CD1c-positive myeloid dendritic cell (primary cell): Measurements from ENCODE around the gene SKIC2.
A peak's percentile ranks its signal among the peaks of the same experiment; 100 is the strongest.
"Not testable (repeated sequence)": the region's sequence is repeated elsewhere in the genome, so short reads cannot be mapped to it uniquely, and the experiment has no call there.

Source experiments
- DNase-seq: peaks from one replicate; pipeline ENCODE4 v3.0.0-alpha.2; 2016; ENCODE audit errors: extremely low spot score

Gene SKIC2

GRCh38 chr6:31969712-31970603 is 11.0 kb downstream of the SKIC2 start:
- no peak for DNase-seq

- DNase-seq: no peak
Measured at GRCh38 chr6:31970604-31971271, 11.8 kb downstream of the SKIC2 start.

DNA sequence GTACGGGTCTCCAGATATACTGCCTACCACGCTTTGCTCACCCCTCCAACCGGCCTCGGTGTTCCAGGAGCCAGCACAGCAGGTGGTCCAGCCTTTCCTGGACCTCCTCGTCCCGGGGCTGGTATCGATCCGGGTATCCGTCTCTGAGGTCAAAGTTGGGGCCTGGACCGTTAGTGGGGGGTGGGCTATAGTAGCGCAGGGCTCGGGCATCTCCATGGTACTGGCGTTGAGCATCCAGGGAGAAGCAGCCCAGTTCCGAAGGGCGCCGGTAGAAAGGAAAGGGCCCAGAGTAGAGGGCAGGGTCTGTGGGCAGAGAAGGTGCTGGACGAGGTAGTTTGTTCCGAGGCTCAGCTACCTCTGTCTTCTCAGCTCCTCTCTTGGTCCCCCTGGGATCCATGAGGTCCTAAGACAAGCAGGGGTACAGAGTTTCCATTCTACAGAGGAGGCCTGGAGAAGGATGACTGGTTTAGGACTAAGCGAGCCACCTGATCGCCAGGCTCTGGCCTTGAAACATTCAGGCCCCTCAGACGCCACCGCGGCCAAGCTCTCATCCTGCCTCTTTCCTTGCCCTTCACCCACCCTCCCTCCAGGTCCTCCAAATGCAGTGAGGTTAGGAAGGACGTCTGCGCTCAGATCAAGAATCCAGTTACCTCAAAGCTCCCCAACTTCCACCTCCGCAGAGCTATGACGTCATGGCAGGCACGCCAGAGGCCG is 12.5 kb downstream of the SKIC2 start:
- no peak for DNase-seq

GRCh38 chr6:31971993-31972708 is 13.2 kb downstream of the SKIC2 start, which contains the start of gene DXO:
Gene DXO, minus strand, starts transcription at chr6:31972138. Its CDS starts 463 bp downstream, at chr6:31971675.
- DNase-seq: peak; percentile 98

DNA sequence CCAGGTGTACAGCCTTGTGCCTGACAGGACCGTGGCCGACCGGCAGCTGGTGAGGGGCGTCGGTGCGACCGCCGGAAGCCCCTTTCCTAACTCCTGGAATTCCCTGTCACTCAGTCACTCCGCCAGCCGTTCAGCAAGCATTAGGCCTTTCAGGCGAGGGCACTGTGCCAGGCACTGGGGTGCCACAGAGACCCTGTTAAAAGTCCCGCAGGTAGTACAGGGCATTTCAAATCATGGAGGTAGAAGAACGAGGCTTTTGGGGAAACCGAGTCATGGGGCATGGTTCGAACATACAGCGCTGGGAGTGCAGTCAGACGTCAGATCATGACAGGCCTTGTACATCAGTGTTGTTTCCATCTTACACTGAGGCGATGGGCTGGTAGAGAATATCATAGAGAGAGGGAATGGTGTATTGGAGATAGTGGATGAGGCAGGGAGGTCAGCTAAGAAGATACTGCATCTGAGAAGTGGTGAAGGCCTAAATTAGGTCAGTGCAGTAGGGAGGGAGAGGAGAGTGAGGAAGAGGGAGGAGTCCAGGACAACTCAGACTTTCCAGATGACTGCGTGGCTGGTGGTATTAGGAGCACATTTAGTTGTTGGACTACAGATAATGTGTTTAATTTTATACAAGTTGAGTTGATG is 13.9 kb downstream of the SKIC2 start:
- peak; percentile 11 for DNase-seq

DNA sequence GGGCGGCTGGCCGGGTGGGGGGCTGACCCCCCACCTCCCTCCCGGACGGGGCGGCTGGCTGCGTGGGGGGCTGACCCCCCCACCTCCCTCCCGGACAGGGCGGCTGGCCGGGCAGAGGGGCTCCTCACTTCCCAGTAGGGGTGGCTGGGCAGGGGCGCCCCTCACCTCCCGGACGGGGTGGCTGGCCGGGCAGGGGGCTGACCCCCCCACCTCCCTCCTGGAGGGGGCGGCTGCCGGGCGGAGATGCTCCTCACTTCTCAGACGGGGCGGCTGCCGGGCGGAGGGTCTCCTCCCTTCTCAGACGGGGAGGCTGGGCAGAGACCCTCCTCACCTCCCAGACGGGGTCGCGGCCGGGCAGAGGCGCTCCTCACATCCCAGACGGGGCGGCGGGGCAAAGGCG is 17.1 kb downstream of the SKIC2 start:
- DNase-seq: not testable (repeated sequence)

GRCh38 chr6:31977816-31978431 is 18.9 kb downstream of the SKIC2 start:
- DNase-seq: no peak

DNA sequence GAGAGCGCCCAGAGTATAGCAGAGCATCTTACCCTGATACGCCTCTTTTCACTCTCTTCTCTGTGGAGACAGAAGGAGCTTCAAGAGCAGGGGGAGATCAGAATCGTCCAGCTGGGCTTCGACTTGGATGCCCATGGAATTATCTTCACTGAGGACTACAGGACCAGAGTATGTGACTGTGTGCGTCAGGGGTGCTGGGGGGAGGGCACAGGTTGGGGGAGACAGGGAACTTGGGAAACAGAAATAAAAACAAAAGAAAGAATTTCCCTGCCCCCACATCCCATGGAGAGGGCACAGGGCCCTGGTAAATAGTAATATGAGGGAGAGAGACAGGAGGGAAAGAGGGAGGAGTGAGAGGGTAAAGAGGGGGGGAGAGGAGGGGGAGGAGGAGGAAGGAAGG is 19.9 kb downstream of the SKIC2 start:
- DNase-seq: no peak

DNA sequence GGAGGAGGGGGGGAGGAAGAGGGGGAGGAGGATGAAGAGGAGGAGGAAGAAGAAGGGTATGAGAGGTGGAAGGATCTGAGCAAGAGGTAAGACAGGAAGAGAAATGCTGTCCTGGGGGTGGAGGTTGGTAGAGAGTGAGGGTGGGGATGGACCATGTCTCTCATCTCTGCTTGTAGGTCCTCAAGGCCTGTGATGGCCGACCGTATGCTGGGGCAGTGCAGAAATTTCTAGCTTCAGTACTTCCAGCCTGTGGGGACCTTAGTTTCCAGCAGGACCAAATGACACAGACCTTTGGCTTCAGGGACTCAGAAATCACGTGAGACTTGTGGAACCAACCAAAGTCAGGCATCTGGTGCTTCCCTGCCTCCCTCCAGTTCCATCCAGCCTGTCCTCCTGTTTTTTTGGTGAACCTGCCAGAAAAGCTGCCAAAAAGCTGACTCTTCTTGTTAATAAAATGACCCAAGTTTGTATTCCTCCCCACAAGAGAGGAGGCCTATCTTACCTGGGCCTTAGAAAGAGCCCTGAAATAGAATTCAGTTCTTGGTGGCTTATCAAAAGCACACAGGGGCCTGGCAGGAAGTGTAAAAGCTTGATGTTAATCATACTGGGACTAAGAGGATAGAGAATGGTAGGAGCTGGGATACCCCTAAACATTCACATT is 20.4 kb downstream of the SKIC2 start:
- no peak for DNase-seq

- not testable (repeated sequence) for DNase-seq
Measured at GRCh38 chr6:31980195-31980876, 21.4 kb downstream of the SKIC2 start.

GRCh38 chr6:31980998-31981397 is 22.0 kb downstream of the SKIC2 start:
- not testable (repeated sequence) for DNase-seq

GRCh38 chr6:31981744-31982143 is 22.8 kb downstream of the SKIC2 start, which contains the start of gene C4A:
Gene C4A, plus strand, starts transcription at chr6:31982057. Its CDS starts 51 bp downstream, at chr6:31982108.
- DNase-seq: not testable (repeated sequence)

GRCh38 chr6:31989363-31989762 is 30.4 kb downstream of the SKIC2 start:
- not testable (repeated sequence) for DNase-seq

DNA sequence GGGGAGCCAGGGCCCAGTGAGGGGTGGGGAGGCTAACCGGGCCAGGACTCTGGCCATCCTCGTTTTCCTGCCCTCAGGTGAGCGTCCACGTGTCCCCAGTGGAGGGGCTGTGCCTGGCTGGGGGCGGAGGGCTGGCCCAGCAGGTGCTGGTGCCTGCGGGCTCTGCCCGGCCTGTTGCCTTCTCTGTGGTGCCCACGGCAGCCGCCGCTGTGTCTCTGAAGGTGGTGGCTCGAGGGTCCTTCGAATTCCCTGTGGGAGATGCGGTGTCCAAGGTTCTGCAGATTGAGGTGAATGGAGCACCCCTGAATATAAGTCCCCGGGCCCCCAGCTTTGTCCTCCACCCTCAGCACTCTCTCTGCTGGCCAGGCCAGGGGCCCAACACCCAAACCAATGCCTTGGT is 35.4 kb downstream of the SKIC2 start:
- not testable (repeated sequence) for DNase-seq

GRCh38 chr6:31996385-31996784 is 37.4 kb downstream of the SKIC2 start:
- DNase-seq: not testable (repeated sequence)

- DNase-seq: not testable (repeated sequence)
Measured at GRCh38 chr6:32002546-32003268, 43.7 kb downstream of the SKIC2 start.

- not testable (repeated sequence) for DNase-seq
Measured at GRCh38 chr6:32003301-32003700, 44.3 kb downstream of the SKIC2 start.

DNA sequence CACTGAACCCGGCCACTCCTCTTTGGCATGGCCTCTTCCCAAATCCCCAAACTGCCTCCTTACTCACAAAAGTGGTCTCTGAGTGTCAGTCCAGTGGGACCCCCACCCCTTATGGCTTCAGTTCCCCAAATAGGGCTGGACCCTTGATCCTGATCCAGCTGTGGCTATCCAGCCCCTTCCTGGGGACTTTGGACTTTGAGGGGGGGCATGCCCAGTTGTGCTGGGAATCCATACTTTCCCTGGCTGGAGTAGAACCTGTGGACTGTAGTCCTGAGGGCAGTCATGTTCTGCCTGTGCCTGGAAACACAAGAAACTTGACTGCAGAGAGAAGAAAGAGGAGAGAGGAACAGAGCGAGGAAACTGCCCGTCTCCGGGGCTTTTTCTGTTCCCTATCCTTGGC is 45.4 kb downstream of the SKIC2 start:
- not testable (repeated sequence) for DNase-seq
